ENCODE data around the gene KLHL29. TPM values are rescaled to one million over a fixed set of nuclear protein-coding genes. Genes with fewer than 3 reads are reported as not detected.

KLHL29 gene
- polyA plus RNA-seq, 3 donors, result 0.03 TPM; not detected in 2

- Histone ChIP-seq H3K4me1 (ENCODE audit: control insufficient read depth in 1 of 2, insufficient read depth in 2 of 2, low read length in 2 of 2) (no peaks in the 10 kb centered on the region), H3K27me3 (ENCODE audit: control insufficient read depth in 2 of 2, insufficient read depth in 2 of 2, low read length in 2 of 2) (no peaks in the 10 kb centered on the region), H3K4me3 (replicated peaks in 1 of 3; ENCODE audit: low read depth in 2 of 3, low read length in 3 of 3) (no peak overlapping the region), H4K20me1 (ENCODE audit: insufficient read depth, low read length) (no peaks in the 10 kb centered on the region), H3K36me3 (replicated peaks in 1 of 2; ENCODE audit: control insufficient read depth in 1 of 2, insufficient read depth in 2 of 2, low read length in 2 of 2) (peaks cover 0 to 3% of the 10 kb centered on the region in 2 donors), H3K4me2 (replicated peaks; ENCODE audit: extremely low read depth, low read length, poor library complexity, severe bottlenecking) (no peak overlapping the region), H3K9ac (ENCODE audit: insufficient read depth, low read length, poor library complexity, severe bottlenecking) (no peak overlapping the region), H3K27ac (ENCODE audit: low read depth in 1 of 2, low read length in 2 of 2) (no peak overlapping the region), H2AFZ (ENCODE audit: insufficient read depth, low read depth, low read length, poor library complexity, severe bottlenecking) (no peak overlapping the region), H3K79me2 (ENCODE audit: insufficient read depth, low read length) (no peaks in the 10 kb centered on the region), H3K9me3 (replicated peaks in 1 of 2; ENCODE audit: control insufficient read depth in 1 of 2, insufficient read depth in 1 of 2, low read length in 2 of 2) (no peaks in the 10 kb centered on the region)
- H3K4me1 Mint-ChIP-seq, result peaks cover 8% of the 10 kb centered on the region
- no peak overlapping the region for H3K4me3 Mint-ChIP-seq
- H3K27me3 Mint-ChIP-seq (ENCODE audit: low read depth in 3 of 3), result peaks cover 0 to 7% (median 0%) of the 10 kb centered on the region in 3 donors
- H3K9me3 Mint-ChIP-seq, result peaks cover 3 to 9% (median 7%) of the 10 kb centered on the region in 7 donors
- WGBS (ENCODE audit: insufficient coverage), result 100% methylated on average over 2 of the region's 6 CpGs
- H3K36me3 Mint-ChIP-seq, result peaks cover 15 to 21% of the 10 kb centered on the region in 2 donors
- intact Hi-C loops (cut with micrococcal nuclease), result no loop called here
- H3K27ac Mint-ChIP-seq, result peak overlapping the region in 1 of 7 donors; percentile 12
- TF ChIP-seq CTCF (IDR thresholded peaks at IDR 0.05), result no peak
- DNase-seq, result no peak
These were observed 313.2 kb downstream of the KLHL29 start for GRCh38 chr2:23698116-23698693.

- Histone ChIP-seq H3K79me2 (ENCODE audit: insufficient read depth, low read length) (no peaks in the 10 kb centered on the region), H3K9ac (ENCODE audit: insufficient read depth, low read length, poor library complexity, severe bottlenecking) (no peak overlapping the region), H2AFZ (ENCODE audit: insufficient read depth, low read depth, low read length, poor library complexity, severe bottlenecking) (no peak overlapping the region), H4K20me1 (ENCODE audit: insufficient read depth, low read length) (no peaks in the 10 kb centered on the region), H3K27ac (ENCODE audit: low read depth in 1 of 2, low read length in 2 of 2) (no peak overlapping the region), H3K36me3 (replicated peaks in 1 of 2; ENCODE audit: control insufficient read depth in 1 of 2, insufficient read depth in 2 of 2, low read length in 2 of 2) (peaks cover 0 to 6% of the 10 kb centered on the region in 2 donors), H3K9me3 (replicated peaks in 1 of 2; ENCODE audit: control insufficient read depth in 1 of 2, insufficient read depth in 1 of 2, low read length in 2 of 2) (no peaks in the 10 kb centered on the region), H3K4me3 (replicated peaks in 1 of 3; ENCODE audit: low read depth in 2 of 3, low read length in 3 of 3) (no peak overlapping the region), H3K27me3 (ENCODE audit: control insufficient read depth in 2 of 2, insufficient read depth in 2 of 2, low read length in 2 of 2) (no peaks in the 10 kb centered on the region), H3K4me2 (replicated peaks; ENCODE audit: extremely low read depth, low read length, poor library complexity, severe bottlenecking) (no peak overlapping the region), H3K4me1 (ENCODE audit: control insufficient read depth in 1 of 2, insufficient read depth in 2 of 2, low read length in 2 of 2) (peaks cover 0 to under 1% of the 10 kb centered on the region in 2 donors)
- Mint-ChIP-seq H3K27me3 (ENCODE audit: low read depth in 3 of 3) (peaks cover 0 to 7% (median 0%) of the 10 kb centered on the region in 3 donors), H3K4me3 (no peak overlapping the region), H3K27ac (no peak overlapping the region), H3K4me1 (peaks cover 6% of the 10 kb centered on the region), H3K9me3 (peaks cover 3 to 9% (median 7%) of the 10 kb centered on the region in 7 donors), H3K36me3 (peaks cover 16 to 26% of the 10 kb centered on the region in 2 donors)
- intact Hi-C loops (cut with micrococcal nuclease), result no loop called here
- TF ChIP-seq CTCF (IDR thresholded peaks at IDR 0.05), result no peak
- WGBS (ENCODE audit: insufficient coverage), result 95% methylated on average over 13 of the region's 17 CpGs
- no peak for DNase-seq
These were observed 314.0 kb downstream of the KLHL29 start for GRCh38 chr2:23698721-23699579.
